ENCODE results near the gene LEAP2. TPM values are rescaled to one million over a fixed set of nuclear protein-coding genes. Genes with fewer than 3 reads are reported as not detected.

LEAP2 gene
- total RNA-seq, 4 donors from 2014 or later: 0.20 to 5.9 (median 5.1) TPM

- Histone ChIP-seq H3K36me3 (peaks cover 0 to 20% (median 4%) of the 10 kb centered on the region in 4 donors), H3K4me1 (peaks cover 0 to 15% (median 0%) of the 10 kb centered on the region in 4 donors), H3K27ac (no peak overlapping the region), H3K9me3 (no peaks in the 10 kb centered on the region), H3K27me3 (no peaks in the 10 kb centered on the region), H3K4me3 (no peak overlapping the region)
- intact Hi-C loops (cut with DNase I; ENCODE audit: low total_unique reads) (no loop called here), in situ Hi-C loops (cut with MboI; ENCODE audit: low pct_ligation_motif_present in 1 of 4, low pct_unique_long_range_greater_than_20kb in 1 of 4, low sequenced_read_pairs in 3 of 4) (no loop called here)
- no peak for DNase-seq
- TF ChIP-seq POLR2AphosphoS5 (IDR thresholded peaks at IDR 0.05): no peak
- no peak for TF ChIP-seq EP300 (IDR thresholded peaks at IDR 0.05; ENCODE audit: low read depth)
- no peak for TF ChIP-seq CTCF (IDR thresholded peaks at IDR 0.05)
- no peak for TF ChIP-seq POLR2A (IDR thresholded peaks at IDR 0.05)
- WGBS, 2 donors (ENCODE audit: low coverage in 1 of 2): 94 to 98% methylated on average over 2 of the region's 2 CpGs
Measured at GRCh38 chr5:132907161-132907560, 33.7 kb downstream of the LEAP2 start.

- in situ Hi-C loops (cut with MboI; ENCODE audit: low pct_ligation_motif_present in 1 of 4, low pct_unique_long_range_greater_than_20kb in 1 of 4, low sequenced_read_pairs in 3 of 4) (no loop called here), intact Hi-C loops (cut with DNase I; ENCODE audit: low total_unique reads) (no loop called here)
- 92% methylated on average over 1 of the region's 1 CpG; no CpG with 5 or more reads in 1 of the 2 donors for WGBS, 2 donors (ENCODE audit: low coverage in 1 of 2)
- H3K9me3 ChIP-seq: no peaks in the 10 kb centered on the region
- no peak for DNase-seq
- no peak overlapping the region for H3K27ac ChIP-seq
- H3K4me3 ChIP-seq: no peak overlapping the region
- H3K27me3 ChIP-seq: no peaks in the 10 kb centered on the region
- TF ChIP-seq CTCF (IDR thresholded peaks at IDR 0.05): no peak
- no peak for TF ChIP-seq POLR2A (IDR thresholded peaks at IDR 0.05)
- TF ChIP-seq EP300 (IDR thresholded peaks at IDR 0.05; ENCODE audit: low read depth): no peak
- no peak for TF ChIP-seq POLR2AphosphoS5 (IDR thresholded peaks at IDR 0.05)
- peaks cover 0 to 15% (median 0%) of the 10 kb centered on the region in 4 donors for H3K4me1 ChIP-seq
- H3K36me3 ChIP-seq: peaks cover 0 to 26% (median 11%) of the 10 kb centered on the region in 4 donors
Measured at GRCh38 chr5:132909702-132910101, 36.2 kb downstream of the LEAP2 start.

- Histone ChIP-seq H3K4me3 (no peak overlapping the region), H3K27me3 (no peaks in the 10 kb centered on the region), H3K27ac (no peak overlapping the region), H3K36me3 (peaks cover 0 to 29% (median 14%) of the 10 kb centered on the region in 4 donors), H3K4me1 (no peaks in the 10 kb centered on the region), H3K9me3 (no peaks in the 10 kb centered on the region)
- no peak for DNase-seq
- intact Hi-C loops (cut with DNase I; ENCODE audit: low total_unique reads) (no loop called here), in situ Hi-C loops (cut with MboI; ENCODE audit: low pct_ligation_motif_present in 1 of 4, low pct_unique_long_range_greater_than_20kb in 1 of 4, low sequenced_read_pairs in 3 of 4) (no loop called here)
- TF ChIP-seq EP300 (IDR thresholded peaks at IDR 0.05; ENCODE audit: low read depth) (no peak), POLR2A (IDR thresholded peaks at IDR 0.05) (no peak), POLR2AphosphoS5 (IDR thresholded peaks at IDR 0.05) (no peak)
- 90 to 95% methylated on average over 4 to 5 of the region's 5 CpGs for WGBS, 2 donors (ENCODE audit: low coverage in 1 of 2)
Measured at GRCh38 chr5:132915681-132916080, 42.2 kb downstream of the LEAP2 start.

- no peaks in the 10 kb centered on the region for H3K9me3 ChIP-seq
- TF ChIP-seq POLR2AphosphoS5 (IDR thresholded peaks at IDR 0.05): no peak
- TF ChIP-seq EP300 (IDR thresholded peaks at IDR 0.05; ENCODE audit: low read depth): no peak
- TF ChIP-seq CTCF (IDR thresholded peaks at IDR 0.05): no peak
- no peak for TF ChIP-seq POLR2A (IDR thresholded peaks at IDR 0.05)
- no peak overlapping the region for H3K4me3 ChIP-seq
- intact Hi-C loops (cut with DNase I; ENCODE audit: low total_unique reads) (no loop called here), in situ Hi-C loops (cut with MboI; ENCODE audit: low pct_ligation_motif_present in 1 of 4, low pct_unique_long_range_greater_than_20kb in 1 of 4, low sequenced_read_pairs in 3 of 4) (no loop called here)
- no peak overlapping the region for H3K27ac ChIP-seq
- peaks cover 0 to 31% (median 14%) of the 10 kb centered on the region in 4 donors for H3K36me3 ChIP-seq
- DNase-seq: no peak
- no peaks in the 10 kb centered on the region for H3K4me1 ChIP-seq
- H3K27me3 ChIP-seq: no peaks in the 10 kb centered on the region
- 95 to 96% methylated on average over 2 to 3 of the region's 3 CpGs for WGBS, 2 donors (ENCODE audit: low coverage in 1 of 2)
Measured at GRCh38 chr5:132916086-132916485, 42.6 kb downstream of the LEAP2 start.

Small RNA genes within 50 kb of the gene (small RNA-seq; reads per million reads assigned to genes)
- gene RNA5SP192: 0 reads per million in 4 donors

Other genes starting within 250 kb of the LEAP2 start
- gene IL13, start 215.5 kb upstream of the LEAP2 start, total RNA-seq: not detected
- gene IL4, start 199.7 kb upstream of the LEAP2 start, total RNA-seq: not detected
- gene KIF3A, start 136.1 kb upstream of the LEAP2 start, total RNA-seq: 1 to 10 TPM; 1.9 to 7.0 (median 2.8) TPM
- 10 to 100 TPM in 1 of 4 donors, 1 to 10 TPM in 3; 3.0 to 13.0 (median 7.1) TPM for gene CCNI2, start 126.2 kb upstream of the LEAP2 start, total RNA-seq
- gene SEPTIN8, start 96.4 kb upstream of the LEAP2 start, total RNA-seq: 10 to 100 TPM; 38.4 to 70.7 (median 53.5) TPM
- gene SOWAHA, start 60.4 kb upstream of the LEAP2 start, total RNA-seq: 10 to 100 TPM; 35.2 to 93.5 (median 76.0) TPM
- gene SHROOM1, start 43.0 kb upstream of the LEAP2 start, total RNA-seq: 100 to 1,000 TPM in 1 of 4 donors, 10 to 100 TPM in 3; 65.3 to 244 (median 77.3) TPM
- gene GDF9, start 7.2 kb upstream of the LEAP2 start, total RNA-seq: under 1 TPM in 2 of 4 donors, not detected in 2; 0.27 to 0.79 TPM
- gene UQCRQ, start 7.0 kb upstream of the LEAP2 start, total RNA-seq: 100 to 1,000 TPM; 117 to 311 (median 239) TPM
- 100 to 1,000 TPM in 2 of 4 donors, 10 to 100 TPM in 2; 66.1 to 122 (median 85.1) TPM for gene AFF4, start 90.0 kb downstream of the LEAP2 start, total RNA-seq
- 10 to 100 TPM; 19.1 to 37.4 (median 25.7) TPM for gene ZCCHC10, start 152.9 kb downstream of the LEAP2 start, total RNA-seq
- 10 to 100 TPM; 34.4 to 52.5 (median 46.5) TPM for gene HSPA4, start 178.3 kb downstream of the LEAP2 start, total RNA-seq